ENCODE results near the gene SLFNL1.

SLFNL1 gene

DNA sequence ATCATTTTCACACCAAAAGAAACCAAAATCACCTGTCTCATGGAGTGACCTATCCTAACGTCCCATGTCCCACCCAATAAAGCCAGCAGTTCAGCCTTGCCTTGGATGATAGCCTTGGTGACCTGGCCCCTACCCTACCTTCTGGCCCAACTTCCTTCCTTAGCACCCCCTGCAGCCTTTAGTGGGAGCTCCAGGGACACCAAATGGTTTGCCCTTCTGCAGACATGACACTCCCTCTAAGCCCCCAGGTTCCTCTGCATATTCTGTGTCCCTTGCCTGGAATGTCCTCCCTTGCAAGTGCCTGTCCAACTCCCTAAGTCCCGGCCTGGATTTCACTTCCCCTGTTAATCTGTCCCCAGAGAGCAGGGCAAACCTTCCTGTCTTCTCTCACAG, 2.2 kb downstream of the SLFNL1 start:
- no peak for DNase-seq

DNA sequence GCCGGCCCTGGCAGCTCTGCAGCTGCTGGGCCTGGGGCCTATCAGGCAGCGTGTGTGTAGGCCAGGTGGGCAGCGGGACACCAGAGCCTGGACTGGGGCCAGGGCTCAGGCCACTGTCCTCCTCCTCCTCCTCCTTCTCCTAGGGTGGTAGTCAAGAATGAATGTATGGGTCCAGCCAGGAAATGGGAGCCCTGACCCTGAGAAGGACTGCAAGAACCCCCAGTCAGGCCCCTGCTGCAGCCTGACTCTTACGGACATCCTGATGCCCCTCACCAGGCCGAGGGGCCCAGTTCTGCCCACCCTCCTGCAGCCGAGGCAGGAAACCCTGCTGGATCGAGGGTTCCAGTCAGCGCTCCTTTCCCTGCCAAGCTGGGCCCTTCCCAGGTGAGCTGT, 3.5 kb downstream of the SLFNL1 start:
- DNase-seq: no peak

DNA sequence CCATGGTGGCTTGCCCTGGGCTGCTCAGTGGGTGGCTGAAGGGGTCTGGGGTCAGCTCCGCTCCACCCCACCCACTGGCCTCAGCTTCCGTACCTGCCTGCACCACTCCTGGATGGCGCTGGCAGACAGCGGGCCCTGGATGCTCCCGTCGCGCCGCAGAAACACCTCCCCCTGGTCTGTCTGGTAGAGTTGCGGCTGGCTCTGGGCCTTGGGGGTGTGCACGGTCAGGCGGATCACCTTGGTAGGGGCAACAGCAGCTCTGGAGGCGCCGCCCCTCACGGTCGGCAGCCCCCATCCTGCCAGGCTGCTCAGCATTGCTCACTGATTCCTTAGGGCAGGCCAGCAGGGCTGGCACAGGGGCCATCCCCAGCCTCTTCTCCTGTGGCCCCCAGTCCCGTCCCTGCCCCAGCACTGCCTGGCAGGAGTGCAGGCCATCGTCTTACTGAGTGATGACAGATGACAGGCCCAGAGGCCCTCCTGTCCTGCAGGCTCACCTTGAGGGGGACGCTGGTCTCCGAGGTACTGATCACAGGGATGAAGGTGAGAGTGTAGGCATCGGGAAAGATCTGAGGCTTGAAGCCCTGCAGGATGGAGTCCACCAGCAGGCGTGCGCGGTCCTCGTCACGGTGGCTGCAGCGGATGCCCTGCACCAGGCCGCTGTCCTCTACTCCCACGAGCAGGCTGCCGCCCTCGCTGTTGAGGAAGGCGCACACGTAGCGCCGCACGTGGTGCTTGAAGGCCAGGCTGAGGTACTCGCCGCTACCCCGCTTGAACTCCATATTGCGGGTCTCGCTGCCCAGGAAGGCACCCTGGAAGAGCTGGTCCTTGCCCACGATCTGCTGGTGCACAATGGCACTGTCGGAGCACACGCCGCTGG, 4.1 kb downstream of the SLFNL1 start:
- DNase-seq: no peak

DNA sequence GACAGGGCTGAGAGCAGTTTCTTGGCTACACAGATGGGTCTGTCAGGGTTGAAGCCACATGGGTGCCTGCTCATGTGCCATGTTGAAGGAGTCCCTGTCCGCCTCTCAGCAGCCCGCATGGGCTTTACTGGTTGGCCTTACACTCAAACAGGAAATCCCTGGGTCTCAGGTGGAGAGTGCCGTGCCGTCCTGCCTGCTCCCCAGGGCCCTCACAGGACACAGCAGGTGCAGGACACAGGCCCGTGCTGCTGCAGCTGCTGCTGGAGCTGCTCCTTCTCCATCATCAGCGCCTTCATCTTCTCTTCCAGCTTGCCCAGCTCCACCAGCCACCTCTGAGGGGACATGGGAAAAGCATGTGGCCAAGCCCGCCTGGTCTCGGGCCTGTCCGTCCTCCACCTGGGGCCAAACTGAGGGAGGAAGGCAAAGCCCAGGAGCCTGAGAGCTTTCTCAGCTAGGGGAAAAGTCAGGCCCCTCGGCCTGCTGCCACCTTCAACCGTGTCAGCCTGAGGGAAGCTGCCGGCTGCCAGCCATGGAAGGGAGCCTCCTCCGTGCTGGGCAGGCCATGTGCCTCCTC, 5.5 kb downstream of the SLFNL1 start:
- DNase-seq: no peak

DNA sequence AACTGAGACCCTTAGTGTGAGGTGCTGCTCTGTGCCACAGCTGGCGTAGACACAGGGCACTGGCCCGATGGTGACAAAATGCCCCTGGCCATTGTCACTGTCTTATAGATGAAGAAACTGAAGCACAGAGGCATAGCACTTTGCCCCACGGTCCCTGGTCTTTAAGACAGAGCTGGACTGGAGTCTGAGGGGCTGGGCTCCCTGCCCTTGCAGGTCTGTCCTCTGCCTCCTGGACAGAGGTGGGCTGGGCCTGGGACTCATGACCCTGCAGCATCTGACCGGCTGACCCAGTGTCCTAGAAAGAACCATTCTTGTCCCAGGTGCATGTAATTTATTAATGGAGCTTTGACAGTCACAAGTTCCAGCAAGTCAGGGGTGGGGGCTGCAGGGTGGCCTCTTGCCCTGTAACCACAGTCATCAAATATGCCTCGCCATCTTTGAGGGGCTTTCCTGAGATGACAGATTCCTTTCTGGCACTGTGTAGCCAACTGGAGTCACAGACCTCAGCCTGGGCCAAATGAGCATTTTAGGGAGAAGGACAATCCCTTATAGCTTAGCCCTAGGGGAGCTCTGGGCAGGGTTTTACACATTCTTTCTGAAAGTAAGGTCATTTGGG, 6.1 kb downstream of the SLFNL1 start:
- no peak for DNase-seq

DNA sequence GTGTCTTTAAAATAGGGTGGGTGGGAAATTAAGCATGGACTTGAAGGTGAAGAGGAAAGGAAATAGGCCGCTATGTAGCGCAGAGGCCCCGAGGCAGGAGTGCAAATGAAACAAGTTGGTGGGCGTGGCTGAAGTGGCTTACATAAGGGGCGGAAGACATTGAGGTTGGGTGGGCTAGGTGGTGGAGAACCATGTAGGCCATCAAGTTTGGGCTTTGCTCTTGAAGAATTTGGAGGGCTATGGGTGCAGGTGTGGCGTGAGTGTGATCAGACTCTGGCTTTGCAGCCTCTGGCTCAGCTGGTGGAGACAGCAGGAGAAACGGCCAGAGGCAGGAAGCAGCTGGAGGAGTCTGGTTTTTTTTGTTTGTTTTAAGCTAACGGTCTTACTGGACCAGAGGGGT, 6.7 kb downstream of the SLFNL1 start:
- DNase-seq: no peak

DNA sequence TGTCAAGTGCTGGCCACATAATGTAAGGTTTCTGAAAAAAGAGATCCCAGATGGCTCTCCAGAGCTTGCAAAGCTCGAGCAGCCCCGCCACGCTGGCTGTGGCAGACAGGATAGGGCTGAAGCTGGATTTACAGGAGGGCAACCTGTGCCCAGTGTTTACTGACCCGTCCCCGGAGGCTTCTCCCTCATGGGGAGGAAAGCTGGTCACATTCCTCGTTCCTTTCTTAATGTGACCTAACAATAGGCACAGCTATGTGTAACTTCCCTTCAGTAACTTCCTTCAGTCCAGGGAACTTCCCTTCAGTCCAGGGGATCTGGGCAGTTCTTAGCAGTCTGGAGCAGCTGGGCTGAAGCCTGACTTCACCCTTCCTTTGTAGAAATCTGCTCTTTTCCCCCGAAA, 7.7 kb downstream of the SLFNL1 start:
- no peak for DNase-seq

DNA sequence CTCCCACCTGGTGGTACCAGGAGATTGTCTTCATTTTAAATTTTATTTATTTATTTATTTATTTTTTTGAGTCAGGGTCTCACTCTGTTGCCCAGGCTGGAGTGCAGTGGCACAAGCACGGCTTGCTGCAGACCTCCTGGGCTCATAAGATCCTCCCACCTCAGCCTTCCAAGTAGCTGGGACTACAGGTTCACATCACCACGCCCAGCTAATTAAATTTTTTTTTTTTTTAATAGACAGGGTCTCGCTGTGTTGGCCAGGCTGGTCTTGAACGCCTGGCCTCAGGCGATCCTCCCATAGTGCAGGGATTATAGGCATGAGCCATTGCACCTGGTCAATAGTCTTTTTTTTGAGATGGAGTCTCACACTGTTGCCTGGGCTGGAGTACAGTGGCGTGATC, 8.5 kb downstream of the SLFNL1 start:
- DNase-seq: no peak

DNA sequence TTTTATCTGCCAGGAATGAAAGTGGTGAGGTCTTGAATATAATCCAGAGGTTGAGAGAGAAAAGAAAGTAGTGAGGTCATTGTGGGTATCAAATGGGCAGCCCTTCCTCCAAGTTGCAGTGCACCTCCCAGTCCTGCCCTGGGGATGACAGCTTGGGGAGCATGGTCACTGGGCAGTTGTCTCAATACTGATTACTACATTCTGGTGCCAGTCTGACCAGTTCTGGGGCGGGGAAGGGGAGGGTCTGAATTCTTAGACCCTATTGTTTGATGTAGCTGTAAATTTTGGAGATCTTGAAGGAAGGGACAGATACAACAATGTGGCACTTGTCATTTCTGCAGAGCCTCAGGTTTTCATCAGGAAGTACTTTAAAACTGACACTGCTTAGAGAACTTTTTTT, 11.2 kb downstream of the SLFNL1 start:
- DNase-seq: no peak

DNA sequence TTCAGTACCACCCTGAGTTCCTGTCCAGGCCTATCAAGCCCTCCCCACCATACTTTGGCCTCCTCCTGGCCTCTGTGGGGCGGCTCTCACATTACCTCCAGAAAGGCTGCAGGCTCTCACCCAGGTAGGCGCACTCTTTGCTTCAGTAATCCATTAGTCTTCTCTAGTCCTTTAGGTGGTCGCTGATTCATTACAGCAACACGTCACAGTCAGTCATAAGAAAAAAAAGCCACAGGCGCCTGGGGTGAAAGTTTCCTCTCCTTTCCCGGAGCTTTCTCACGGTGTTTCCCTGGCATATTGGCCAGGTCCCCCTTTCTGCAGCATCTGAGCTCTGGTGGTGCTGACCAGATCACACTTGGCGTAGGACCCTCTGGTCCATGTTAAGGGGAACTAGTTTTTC, 12.1 kb downstream of the SLFNL1 start:
- DNase-seq: no peak

DNA sequence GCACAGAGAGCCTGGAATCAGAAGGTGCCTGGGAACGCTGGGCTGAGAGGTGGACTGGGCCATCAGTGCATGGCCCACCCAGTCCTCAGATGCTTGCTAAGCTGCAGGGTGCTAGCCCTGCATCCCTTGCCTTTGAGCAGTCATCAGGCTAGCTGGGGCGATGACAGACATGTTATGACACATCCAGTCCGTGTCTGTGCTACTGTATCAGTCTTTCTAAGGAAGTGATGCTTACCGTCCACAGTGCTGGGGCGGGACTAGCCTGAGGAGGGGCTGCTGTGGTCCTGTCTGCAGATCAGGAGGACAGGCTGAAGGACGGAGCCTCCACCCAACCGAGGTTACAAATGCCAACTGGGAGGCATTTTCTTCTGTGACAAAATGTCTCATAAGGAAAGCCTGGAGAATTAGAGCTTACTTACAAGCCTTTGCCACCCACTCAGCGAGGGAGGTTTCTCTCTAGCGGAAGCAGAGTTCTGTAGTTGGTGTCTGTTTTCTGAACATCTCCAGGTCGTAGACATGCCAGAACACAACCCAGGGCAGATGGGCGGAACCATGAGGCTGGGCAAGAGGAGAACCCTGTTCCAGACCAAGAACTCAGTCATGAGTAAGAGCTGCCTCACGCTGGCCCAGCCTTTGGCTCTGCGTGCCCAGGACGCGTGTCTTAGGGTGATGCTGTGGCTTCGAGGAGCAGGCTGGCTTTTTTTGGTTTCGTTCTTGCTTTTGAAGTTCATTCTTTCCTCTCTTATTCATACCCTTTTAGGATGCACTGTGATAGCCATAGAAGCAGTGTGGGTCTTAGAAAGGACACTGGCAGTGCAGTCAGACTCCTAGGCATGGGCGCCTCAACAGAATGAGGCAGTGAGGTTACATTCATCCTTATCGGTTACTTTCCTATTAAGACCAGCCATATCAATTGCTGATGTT, 14.3 kb downstream of the SLFNL1 start:
- no peak for DNase-seq

DNA sequence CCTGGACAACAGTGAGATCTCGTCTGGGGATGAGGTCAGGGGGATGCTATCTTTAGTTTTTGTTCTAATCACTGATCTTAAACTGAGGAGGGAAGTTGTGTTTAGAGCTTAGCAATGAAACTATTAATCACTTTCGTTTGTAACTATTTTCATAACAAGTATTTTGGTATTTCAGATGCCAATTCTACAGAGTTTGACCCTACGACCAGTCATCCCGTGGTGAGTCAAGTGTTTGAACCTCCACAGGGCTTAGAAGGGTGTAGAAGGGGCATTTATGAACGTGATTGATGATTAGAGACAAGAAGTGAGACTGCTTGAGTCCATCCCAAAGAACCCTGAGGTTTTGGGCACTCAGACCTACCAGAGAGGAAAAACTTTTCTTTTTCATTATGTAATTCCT, 15.6 kb downstream of the SLFNL1 start:
- DNase-seq: no peak

DNA sequence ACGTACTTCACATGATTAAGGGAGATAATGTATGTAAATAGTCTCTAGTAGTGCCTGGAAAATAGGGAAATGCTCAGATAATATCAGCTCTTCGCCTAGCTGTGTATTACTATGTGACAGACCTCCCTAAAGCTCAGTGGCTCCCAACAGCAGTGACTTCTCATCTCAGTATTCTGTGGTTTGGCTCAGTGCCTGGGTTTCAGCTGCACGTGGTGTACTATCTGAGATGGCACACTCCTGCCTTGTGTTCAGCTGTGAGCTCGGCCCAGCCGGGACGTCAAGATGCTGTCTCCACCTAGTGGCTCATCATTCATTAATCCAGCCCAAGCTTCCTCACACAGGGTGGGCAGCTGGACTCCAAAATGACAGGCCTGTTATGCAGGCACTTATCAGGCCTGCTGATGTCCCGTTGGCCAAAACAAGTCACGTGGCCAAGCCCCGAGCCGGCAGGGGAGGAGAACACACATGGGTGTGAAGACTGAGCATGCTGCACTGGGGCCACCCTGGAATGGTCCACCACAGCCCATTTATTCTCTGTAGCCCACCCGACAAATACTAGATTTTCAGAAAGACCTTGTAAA, 17.8 kb downstream of the SLFNL1 start:
- no peak for DNase-seq

DNA sequence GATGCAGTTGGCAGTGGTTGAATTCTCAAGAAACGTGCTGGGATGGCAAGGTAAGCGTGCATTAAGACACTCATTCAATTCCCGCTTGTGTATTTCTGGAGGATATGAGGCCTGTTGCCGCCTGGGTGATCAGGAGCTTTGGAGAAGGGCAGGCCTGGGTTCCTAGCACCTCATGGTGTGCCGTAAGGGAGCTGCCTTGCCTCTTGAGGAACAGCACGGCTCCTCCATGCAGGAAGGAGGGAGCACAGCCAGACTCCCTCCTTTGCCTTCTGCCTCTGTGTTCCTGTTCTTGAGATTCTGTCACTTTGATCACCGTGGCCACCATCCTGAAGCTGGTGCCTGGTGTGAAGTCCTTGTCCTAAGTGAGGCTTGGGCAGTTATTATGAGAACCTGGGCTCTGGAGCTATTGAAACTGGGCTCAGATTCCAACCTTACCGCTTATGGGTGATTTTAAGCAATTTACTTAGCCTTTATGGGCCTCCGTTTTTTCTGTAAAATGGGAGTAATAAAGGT, 18.3 kb downstream of the SLFNL1 start:
- no peak for DNase-seq

DNA sequence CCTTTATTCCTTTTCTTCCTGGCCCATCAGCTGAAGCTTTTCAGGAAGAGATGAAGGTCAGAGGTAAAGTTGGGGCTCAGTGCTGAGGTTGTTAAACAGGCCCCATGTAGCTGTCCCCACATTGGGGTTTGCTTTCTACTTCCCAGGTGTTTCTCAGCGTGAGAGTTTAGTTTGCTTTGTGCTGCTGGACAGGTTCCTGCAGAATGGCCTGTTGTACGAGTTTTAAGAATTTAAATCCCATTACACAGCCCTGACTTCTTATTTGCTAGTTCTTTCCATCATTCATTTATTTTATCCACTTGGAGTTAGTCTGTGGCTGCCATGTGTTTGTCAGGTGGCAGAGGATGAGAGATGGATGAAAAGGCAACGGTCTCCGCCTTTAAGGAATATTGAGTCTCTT, 22.9 kb downstream of the SLFNL1 start:
- DNase-seq: no peak

DNA sequence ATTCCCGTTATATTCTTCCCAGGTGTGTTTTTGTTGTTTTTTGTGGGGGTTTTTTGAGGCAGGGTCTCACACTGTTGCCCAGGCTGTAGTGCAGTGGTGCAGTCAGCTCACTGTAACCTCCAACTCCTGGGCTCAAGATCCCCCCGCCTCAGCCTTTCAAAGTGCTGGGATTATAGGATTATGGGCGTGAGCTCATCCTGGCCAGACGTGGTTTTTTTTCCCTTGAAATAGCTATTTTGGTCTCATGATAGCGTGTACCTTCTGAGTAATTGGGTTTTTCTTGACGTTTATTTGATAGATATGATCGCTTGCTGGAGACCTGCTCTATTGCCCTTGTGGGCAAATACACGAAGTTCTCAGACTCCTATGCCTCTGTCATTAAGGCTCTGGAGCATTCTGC, 24.4 kb downstream of the SLFNL1 start:
- no peak for DNase-seq

DNA sequence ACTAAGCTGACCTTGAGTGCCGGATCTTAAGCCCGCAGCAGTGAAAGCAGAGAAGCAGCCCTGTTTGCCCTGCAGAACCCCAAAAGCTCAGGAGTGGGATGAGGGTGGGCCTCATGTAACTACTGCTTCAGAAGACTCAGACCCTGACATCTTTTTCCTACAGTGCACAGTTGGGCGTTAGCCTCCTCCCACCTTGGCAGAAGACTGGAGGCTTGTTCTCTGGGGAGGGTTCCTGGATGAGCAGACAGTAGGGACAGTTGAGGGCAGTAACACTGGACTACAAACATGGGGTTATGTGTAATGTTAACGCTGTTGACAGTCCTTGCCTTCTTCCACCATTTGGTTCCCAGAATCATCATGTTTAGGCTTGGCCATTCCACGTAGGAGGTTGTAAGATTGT, 32.5 kb downstream of the SLFNL1 start:
- DNase-seq: no peak

DNA sequence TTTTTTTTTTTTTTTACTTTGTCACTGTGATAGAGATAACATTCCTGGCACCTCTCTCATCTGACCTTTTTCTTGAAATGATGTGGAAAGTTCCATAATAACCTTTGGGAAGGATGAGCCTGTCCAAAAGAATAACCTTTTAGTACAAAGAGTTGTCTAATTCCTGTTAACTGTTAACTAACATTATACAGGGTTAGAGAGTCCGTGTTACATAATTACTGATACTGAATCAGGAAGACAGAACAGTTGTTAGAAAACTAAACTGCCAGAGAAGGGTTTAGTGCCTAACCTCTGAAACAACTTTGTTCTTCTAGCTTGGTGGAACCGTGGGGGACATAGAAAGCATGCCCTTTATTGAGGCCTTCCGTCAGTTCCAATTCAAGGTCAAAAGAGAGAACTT, 33.2 kb downstream of the SLFNL1 start:
- no peak for DNase-seq

DNA sequence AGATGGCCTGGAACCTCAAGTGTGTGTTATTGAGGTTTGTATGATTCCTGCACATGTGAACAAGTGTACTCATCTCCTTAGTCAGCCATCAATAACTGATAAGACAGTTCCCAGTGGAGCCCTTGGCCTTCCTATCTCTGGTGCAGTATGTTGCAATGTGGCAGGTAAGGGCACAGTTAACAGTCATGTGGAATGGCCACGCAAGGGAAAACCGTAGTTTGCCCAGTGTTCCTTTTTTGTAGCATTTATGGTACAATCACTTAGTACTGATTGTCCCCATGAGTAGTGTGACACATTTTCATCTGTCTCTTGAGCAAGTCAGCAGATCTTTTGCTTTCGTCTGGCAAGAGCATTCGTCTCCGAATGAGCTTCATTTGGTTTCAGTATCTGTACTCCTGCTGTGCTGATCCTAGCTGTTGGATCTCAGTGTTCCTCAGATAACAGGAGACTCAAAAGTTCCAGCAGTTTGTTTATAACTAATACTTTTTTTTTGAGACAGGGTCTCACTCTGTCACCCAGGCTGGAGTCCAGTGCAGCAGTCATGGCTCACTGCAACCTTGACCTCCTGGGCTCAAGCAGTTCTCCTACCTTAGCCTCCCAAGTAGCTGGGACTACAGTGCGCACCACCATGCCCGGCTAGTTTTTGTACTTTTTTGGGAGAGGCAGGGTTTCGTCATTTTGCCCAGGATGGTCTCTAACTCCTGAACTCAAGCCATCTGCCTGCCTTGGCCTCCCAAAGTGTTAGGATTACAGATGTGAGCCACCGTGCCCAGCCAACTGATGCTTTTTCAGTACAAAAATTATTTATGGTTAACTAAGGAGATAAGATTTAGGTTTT, 33.9 kb downstream of the SLFNL1 start:
- DNase-seq: no peak

DNA sequence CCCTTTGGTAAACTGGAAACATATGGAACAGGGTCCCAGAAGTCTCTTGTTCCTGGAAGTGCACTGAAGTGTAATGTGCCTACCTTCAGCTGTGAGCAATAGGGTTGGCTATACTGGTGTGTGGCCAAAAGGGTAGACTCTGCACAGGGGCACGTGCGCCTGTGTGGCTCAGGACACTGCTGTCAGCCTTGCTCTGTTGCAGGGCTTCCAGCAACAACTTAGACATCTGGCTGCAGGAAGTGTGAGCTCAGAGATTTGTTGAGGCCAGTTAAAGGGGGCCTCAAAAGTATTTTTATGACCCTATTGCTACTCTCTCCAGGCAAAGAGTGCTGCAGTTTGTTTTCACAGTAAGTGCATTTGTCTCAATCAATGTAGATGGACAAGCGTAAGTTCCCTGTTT, 34.6 kb downstream of the SLFNL1 start:
- DNase-seq: no peak

DNA sequence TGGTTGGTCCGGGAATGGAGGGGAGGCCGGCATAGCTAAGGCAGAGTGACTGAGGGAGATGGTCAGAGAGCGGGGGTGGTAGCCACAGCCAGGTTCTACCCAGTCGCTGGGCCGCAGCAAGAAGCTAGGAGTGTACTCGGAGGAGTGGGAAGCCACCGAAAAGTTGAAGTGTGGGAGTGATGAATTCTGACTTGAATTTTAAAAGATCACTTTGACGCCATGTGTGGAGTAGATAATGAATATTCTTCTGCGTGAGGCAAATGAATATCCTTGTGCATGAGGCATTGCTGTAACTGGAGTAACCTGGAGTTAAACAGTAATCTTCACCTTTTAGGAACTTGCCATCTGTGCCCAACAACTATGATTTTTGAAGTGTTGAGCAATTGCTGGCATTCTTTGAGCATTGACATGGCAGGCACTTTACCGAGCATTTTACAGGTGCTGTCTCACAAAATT, 35.2 kb downstream of the SLFNL1 start:
- DNase-seq: no peak

DNA sequence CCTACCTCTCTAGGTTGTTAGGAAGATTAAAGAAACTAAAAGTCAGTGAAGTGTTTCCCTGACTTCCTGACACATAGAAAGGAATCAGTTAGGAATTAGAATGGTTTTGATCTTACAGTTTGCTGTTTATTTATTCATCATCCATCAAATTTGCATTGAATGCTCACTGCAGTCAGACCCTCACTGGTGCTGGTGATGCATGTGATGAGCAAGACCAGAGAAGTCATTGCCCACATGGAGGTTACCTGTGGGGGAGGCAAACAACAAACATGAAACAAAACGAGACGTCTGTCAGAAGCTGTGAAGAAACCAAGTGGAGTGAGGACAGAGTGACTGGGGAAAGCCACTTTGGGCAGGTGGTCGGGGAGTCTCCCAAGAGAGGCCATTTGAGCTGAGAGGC, 35.6 kb downstream of the SLFNL1 start:
- no peak for DNase-seq
